ENCODE measurements around the gene NCK2.

Gene NCK2

GRCh38 chr2:105928086-105928485, 183.4 kb downstream of the NCK2 start:
- DNase-seq (ENCODE audit: low read depth): no peak

- no peak for DNase-seq (ENCODE audit: low read depth)
These were observed 183.9 kb downstream of the NCK2 start for GRCh38 chr2:105928563-105928962.

DNA sequence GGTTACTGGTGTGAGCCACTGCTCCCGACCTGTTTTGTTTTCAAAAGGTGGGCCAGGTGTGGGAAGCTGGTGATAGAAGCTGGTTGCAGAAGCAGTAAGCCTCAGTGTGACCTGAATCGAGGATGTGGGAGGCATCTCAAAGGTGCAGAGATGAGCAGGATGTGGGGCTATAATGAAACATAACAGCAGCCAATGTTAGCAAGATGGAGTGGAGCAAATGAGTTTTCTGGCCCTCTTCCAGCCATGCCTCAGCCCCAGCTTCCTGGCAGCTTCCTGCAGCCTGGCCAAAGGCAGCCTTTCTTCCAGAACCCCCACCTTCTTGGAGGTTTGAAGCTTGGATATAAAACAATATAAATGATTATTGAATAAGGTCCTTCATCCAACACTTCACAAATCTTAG, 184.8 kb downstream of the NCK2 start:
- no peak for DNase-seq (ENCODE audit: low read depth)

GRCh38 chr2:105932582-105932981, 187.9 kb downstream of the NCK2 start:
- DNase-seq (ENCODE audit: low read depth): no peak

GRCh38 chr2:105933906-105934305, 189.2 kb downstream of the NCK2 start:
- no peak for DNase-seq (ENCODE audit: low read depth)

- no peak for DNase-seq (ENCODE audit: low read depth)
These were observed 189.8 kb downstream of the NCK2 start for GRCh38 chr2:105934467-105934866.

- no peak for DNase-seq (ENCODE audit: low read depth)
These were observed 190.4 kb downstream of the NCK2 start for GRCh38 chr2:105935063-105935462.

- no peak for DNase-seq (ENCODE audit: low read depth)
These were observed 192.2 kb downstream of the NCK2 start for GRCh38 chr2:105936954-105937353.

DNA sequence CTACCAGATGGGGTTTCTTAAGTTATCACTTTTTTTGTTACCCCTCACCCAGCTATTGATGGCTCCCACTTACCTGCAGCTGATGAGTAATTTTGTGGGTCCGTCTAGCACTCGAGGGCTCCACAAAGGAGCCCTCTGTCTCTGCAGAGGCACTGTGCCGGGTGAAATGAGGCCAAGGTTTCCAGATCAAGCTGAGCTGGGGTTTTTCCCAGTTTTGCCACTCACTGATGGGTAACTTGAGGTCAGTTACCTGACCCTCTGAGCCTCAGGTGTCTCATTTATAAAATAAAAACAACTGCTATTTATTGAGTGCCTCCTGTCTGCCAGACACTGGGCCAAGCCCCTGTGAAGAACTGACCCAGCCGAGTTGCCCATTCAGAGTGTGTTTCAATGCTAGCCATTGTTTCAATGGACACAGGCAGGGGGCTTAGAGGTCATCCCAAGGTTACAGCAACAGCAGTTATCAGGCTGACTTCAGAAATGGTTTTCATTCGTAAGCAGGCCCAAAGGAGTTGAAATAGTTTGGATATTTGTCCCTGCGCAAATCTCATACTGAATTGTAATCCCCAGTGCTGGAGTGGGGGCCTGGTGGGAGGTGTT, 192.9 kb downstream of the NCK2 start:
- no peak for DNase-seq (ENCODE audit: low read depth)

All from HS-5 (cell line).